ENCODE results near the gene PRAMEF25.
"Not testable (repeated sequence)": the region's sequence is repeated elsewhere in the genome, so short reads cannot be mapped to it uniquely, and the experiment has no call there.

GRCh38 chr1:13070474-13070873, at the start of gene PRAMEF25:
- TF ChIP-seq POLR2A, CTCF, EP300 (IDR thresholded peaks at IDR 0.05): not testable (repeated sequence)

Measured in suprapubic skin (tissue), 3 donors.